ENCODE data around the gene RBL2. TPM values are rescaled to one million over a fixed set of nuclear protein-coding genes. Genes with fewer than 3 reads are reported as not detected.
"Not testable (repeated sequence)": the region's sequence is repeated elsewhere in the genome, so short reads cannot be mapped to it uniquely, and the experiment has no call there.

RBL2 gene
- total RNA-seq, 1 experiment from 2014 or later = 39.6 TPM

DNA sequence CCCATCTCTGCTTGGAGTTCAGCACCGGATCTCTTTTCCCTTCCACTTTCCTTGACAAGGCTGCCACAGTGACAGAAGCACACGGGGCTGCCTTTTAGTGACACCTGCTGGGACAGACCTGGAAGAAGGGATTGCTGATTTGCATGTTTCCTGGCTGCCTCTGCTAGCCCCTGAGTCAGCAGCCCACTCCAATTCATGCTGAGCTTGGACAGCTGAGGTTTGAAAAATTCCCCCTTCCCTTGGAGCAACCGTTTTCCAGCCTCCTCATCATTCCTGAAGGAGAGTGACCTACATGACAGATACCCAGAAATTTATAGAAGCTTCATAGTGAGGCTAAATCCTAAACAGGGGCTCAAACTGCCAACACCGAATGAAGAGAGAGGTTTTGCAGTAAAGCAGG is 18.8 kb upstream of the RBL2 start:
- peaks cover 20% of the 10 kb centered on the region for H3K4me1 ChIP-seq (ENCODE audit: insufficient read depth, low read length, poor library complexity, severe bottlenecking)
- CTCF ChIA-PET = interaction anchor here (0.9 kb wide), 1 partner anchor 18 kb away, joined by 4 read pairs; no protein-coding TSS in a partner anchor
- peak; percentile 65 for DNase-seq (ENCODE audit: low spot score)

DNA sequence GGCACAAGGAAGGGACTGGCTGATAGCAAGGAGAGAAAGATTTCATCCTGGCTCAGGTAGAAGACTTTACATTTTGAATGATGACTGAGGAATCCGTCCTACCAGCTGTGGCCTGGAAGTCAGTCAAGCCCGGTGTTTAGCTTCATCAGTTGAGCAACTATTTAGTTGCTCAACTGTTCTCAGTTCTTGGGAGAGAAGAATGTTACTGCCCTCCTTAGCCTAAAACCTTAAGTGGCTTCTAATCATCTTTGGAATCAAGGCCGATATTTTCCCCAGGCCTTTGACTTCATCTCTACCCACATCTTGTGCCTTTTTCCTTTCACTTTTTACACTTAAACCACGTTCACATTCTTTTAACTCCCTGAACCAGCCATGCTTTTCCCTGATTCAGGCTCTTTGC is 17.3 kb upstream of the RBL2 start:
- ChIA-PET CTCF (no interaction called here), POLR2A (ENCODE audit: low non-redundant PET) (no interaction called here)
- DNase-seq (ENCODE audit: low spot score) = no peak
- BruUV-seq (replicated peaks) = no TSS peak
- Histone ChIP-seq H3K36me3 (ENCODE audit: insufficient read depth, low read length, poor library complexity, severe bottlenecking) (no peaks in the 10 kb centered on the region), H3K27me3 (replicated peaks; ENCODE audit: insufficient read depth, low read depth, low read length, poor library complexity) (no peaks in the 10 kb centered on the region), H3K27ac (ENCODE audit: low read depth, low read length, poor library complexity, severe bottlenecking) (no peak overlapping the region), H3K4me3 (ENCODE audit: low read depth, low read length, poor library complexity, severe bottlenecking) (no peak overlapping the region), H3K4me1 (ENCODE audit: insufficient read depth, low read length, poor library complexity, severe bottlenecking) (peaks cover 20% of the 10 kb centered on the region), H3K9me3 (ENCODE audit: low read depth, low read length, poor library complexity, severe bottlenecking) (no peaks in the 10 kb centered on the region)
- TF ChIP-seq EZH2 (IDR thresholded peaks at IDR 0.05; ENCODE audit: borderline replicate concordance, low read depth, low read length, poor library complexity, severe bottlenecking) = no peak
- TF ChIP-seq, protein P1, sequence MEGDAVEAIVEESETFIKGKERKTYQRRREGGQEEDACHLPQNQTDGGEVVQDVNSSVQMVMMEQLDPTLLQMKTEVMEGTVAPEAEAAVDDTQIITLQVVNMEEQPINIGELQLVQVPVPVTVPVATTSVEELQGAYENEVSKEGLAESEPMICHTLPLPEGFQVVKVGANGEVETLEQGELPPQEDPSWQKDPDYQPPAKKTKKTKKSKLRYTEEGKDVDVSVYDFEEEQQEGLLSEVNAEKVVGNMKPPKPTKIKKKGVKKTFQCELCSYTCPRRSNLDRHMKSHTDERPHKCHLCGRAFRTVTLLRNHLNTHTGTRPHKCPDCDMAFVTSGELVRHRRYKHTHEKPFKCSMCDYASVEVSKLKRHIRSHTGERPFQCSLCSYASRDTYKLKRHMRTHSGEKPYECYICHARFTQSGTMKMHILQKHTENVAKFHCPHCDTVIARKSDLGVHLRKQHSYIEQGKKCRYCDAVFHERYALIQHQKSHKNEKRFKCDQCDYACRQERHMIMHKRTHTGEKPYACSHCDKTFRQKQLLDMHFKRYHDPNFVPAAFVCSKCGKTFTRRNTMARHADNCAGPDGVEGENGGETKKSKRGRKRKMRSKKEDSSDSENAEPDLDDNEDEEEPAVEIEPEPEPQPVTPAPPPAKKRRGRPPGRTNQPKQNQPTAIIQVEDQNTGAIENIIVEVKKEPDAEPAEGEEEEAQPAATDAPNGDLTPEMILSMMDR (conservative IDR thresholded peaks at IDR 0.05; ENCODE audit: low read depth, low read length) = no peak
- intact Hi-C loops (cut with micrococcal nuclease; ENCODE audit: unreplicated experiment) = no loop called here

More for the DNA sequence above, 18.8 kb upstream of the RBL2 start:
- intact Hi-C loops (cut with micrococcal nuclease; ENCODE audit: unreplicated experiment) = no loop called here
- Histone ChIP-seq H3K9me3 (ENCODE audit: low read depth, low read length, poor library complexity, severe bottlenecking) (no peaks in the 10 kb centered on the region), H3K27ac (ENCODE audit: low read depth, low read length, poor library complexity, severe bottlenecking) (no peak overlapping the region), H3K27me3 (replicated peaks; ENCODE audit: insufficient read depth, low read depth, low read length, poor library complexity) (no peaks in the 10 kb centered on the region), H3K36me3 (ENCODE audit: insufficient read depth, low read length, poor library complexity, severe bottlenecking) (no peaks in the 10 kb centered on the region), H3K4me3 (ENCODE audit: low read depth, low read length, poor library complexity, severe bottlenecking) (peak overlapping the region; percentile 14)
- TF ChIP-seq, protein P1 (conservative IDR thresholded peaks at IDR 0.05; ENCODE audit: low read depth, low read length) = peak; percentile 35
- TF ChIP-seq EZH2 (IDR thresholded peaks at IDR 0.05; ENCODE audit: borderline replicate concordance, low read depth, low read length, poor library complexity, severe bottlenecking) = no peak
- BruUV-seq (replicated peaks) = no TSS peak
- POLR2A ChIA-PET (ENCODE audit: low non-redundant PET) = no interaction called here

DNA sequence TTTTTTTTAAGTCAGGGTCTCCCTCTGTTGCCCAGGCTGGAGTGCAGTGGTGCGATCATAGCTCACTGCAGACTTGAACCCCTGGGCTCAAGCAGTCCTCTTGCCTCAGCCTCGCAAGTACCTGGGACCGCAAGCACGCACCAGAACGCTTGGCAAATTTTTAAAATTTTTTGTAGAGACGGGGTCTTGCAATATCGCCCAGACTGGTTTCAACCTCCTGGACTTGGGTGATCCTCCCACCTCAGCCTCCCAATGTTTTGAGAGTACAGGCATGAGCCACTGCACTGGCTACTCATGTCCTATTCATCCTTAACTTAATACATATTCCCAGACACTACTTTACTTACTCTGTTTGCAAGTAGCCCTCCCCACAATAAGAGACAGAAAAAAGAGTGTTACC is 16.3 kb upstream of the RBL2 start:
- CTCF ChIA-PET = no interaction called here
- H3K4me3 ChIP-seq (ENCODE audit: low read depth, low read length, poor library complexity, severe bottlenecking) = no peak overlapping the region
- no TSS peak for BruUV-seq (replicated peaks)
- H3K4me1 ChIP-seq (ENCODE audit: insufficient read depth, low read length, poor library complexity, severe bottlenecking) = peaks cover 20% of the 10 kb centered on the region
- peaks cover 2% of the 10 kb centered on the region for H3K9me3 ChIP-seq (ENCODE audit: low read depth, low read length, poor library complexity, severe bottlenecking)
- POLR2A ChIA-PET (ENCODE audit: low non-redundant PET) = no interaction called here
- TF ChIP-seq EZH2 (IDR thresholded peaks at IDR 0.05; ENCODE audit: borderline replicate concordance, low read depth, low read length, poor library complexity, severe bottlenecking) = no peak
- TF ChIP-seq, protein P1 (conservative IDR thresholded peaks at IDR 0.05; ENCODE audit: low read depth, low read length) = no peak
- no peak for DNase-seq (ENCODE audit: low spot score)
- intact Hi-C loops (cut with micrococcal nuclease; ENCODE audit: unreplicated experiment) = no loop called here
- H3K27ac ChIP-seq (ENCODE audit: low read depth, low read length, poor library complexity, severe bottlenecking) = no peak overlapping the region
- H3K36me3 ChIP-seq (ENCODE audit: insufficient read depth, low read length, poor library complexity, severe bottlenecking) = no peaks in the 10 kb centered on the region
- H3K27me3 ChIP-seq (replicated peaks; ENCODE audit: insufficient read depth, low read depth, low read length, poor library complexity) = no peaks in the 10 kb centered on the region

DNA sequence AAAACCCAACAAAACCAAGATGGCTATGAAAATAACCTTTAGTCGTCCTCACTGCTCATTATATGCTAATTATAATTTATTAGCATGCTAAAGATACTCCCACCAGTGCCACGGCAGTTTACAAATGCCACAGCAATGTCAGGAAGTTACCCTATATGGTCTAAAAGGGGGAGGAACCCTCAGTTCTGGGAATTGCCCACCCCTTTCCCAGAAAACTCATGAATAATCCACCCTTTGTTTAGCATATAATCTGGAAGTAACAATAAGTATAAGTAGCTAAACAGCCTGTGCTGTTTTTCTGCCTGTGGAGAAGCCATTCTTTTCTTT is 14.9 kb upstream of the RBL2 start:
- H3K27me3 ChIP-seq (replicated peaks; ENCODE audit: insufficient read depth, low read depth, low read length, poor library complexity); H3K27ac ChIP-seq (ENCODE audit: low read depth, low read length, poor library complexity, severe bottlenecking); CTCF ChIA-PET; intact Hi-C loops (cut with micrococcal nuclease; ENCODE audit: unreplicated experiment); POLR2A ChIA-PET (ENCODE audit: low non-redundant PET); H3K36me3 ChIP-seq (ENCODE audit: insufficient read depth, low read length, poor library complexity, severe bottlenecking); BruUV-seq (replicated peaks); DNase-seq (ENCODE audit: low spot score); H3K4me3 ChIP-seq (ENCODE audit: low read depth, low read length, poor library complexity, severe bottlenecking): not testable (repeated sequence)
- Histone ChIP-seq H3K4me1 (ENCODE audit: insufficient read depth, low read length, poor library complexity, severe bottlenecking) (peaks cover 20% of the 10 kb centered on the region), H3K9me3 (ENCODE audit: low read depth, low read length, poor library complexity, severe bottlenecking) (peaks cover 15% of the 10 kb centered on the region)

Measured in A673 (cell line).